ENCODE data around the gene CEP63. TPM values are rescaled to one million over a fixed set of nuclear protein-coding genes. Genes with fewer than 3 reads are reported as not detected.

The CEP63 gene
- total RNA-seq, 1 donor from 2014 or later, result 22.1 TPM

- TF ChIP-seq, protein P1, sequence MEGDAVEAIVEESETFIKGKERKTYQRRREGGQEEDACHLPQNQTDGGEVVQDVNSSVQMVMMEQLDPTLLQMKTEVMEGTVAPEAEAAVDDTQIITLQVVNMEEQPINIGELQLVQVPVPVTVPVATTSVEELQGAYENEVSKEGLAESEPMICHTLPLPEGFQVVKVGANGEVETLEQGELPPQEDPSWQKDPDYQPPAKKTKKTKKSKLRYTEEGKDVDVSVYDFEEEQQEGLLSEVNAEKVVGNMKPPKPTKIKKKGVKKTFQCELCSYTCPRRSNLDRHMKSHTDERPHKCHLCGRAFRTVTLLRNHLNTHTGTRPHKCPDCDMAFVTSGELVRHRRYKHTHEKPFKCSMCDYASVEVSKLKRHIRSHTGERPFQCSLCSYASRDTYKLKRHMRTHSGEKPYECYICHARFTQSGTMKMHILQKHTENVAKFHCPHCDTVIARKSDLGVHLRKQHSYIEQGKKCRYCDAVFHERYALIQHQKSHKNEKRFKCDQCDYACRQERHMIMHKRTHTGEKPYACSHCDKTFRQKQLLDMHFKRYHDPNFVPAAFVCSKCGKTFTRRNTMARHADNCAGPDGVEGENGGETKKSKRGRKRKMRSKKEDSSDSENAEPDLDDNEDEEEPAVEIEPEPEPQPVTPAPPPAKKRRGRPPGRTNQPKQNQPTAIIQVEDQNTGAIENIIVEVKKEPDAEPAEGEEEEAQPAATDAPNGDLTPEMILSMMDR (IDR thresholded peaks at IDR 0.05), result no peak
- Histone ChIP-seq H3K4me1 (peaks cover 9% of the 10 kb centered on the region), H3K27ac (no peak overlapping the region), H3K27me3 (no peaks in the 10 kb centered on the region), H3K36me3 (no peaks in the 10 kb centered on the region), H3K4me3 (no peak overlapping the region), H3K9me3 (no peaks in the 10 kb centered on the region)
- intact Hi-C loops (cut with DNase I), result no loop called here
- DNase-seq (no peak), ATAC-seq (no peak)
Measured at GRCh38 chr3:134602440-134602814, 116.6 kb downstream of the CEP63 start.

GRCh38 chr3:134603480-134603879 is 117.6 kb downstream of the CEP63 start:
- DNase-seq (no peak), ATAC-seq (no peak)
- H3K4me1 ChIP-seq, result peaks cover 9% of the 10 kb centered on the region
- no peak overlapping the region for H3K27ac ChIP-seq
- no peaks in the 10 kb centered on the region for H3K9me3 ChIP-seq
- no peak overlapping the region for H3K4me3 ChIP-seq
- intact Hi-C loops (cut with DNase I), result no loop called here
- no peaks in the 10 kb centered on the region for H3K27me3 ChIP-seq
- TF ChIP-seq, protein P1 (IDR thresholded peaks at IDR 0.05), result no peak
- H3K36me3 ChIP-seq, result no peaks in the 10 kb centered on the region

GRCh38 chr3:134603956-134604355 is 118.1 kb downstream of the CEP63 start:
- TF ChIP-seq, protein P1 (IDR thresholded peaks at IDR 0.05), result no peak
- no peak for ATAC-seq
- intact Hi-C loops (cut with DNase I), result no loop called here

DNA sequence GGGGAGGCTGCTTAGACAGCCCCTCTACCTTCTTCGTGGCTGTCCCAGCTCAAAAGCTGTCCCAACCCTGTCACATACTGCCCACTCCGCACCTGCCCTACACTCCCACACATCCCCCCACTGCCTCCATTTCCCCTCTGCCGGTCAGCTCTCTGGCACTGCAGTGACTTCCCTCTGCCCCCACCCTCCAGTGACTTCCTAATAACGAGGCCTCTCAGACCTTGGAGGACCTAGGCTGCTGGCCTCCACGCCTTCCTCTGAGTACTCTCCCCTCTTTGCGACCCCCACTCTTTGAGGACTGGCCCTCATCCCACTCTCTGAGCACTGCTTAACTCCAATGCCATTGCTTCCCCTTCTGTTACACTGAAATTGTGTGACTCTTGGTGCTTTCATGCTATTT is 119.7 kb downstream of the CEP63 start:
- no peak for DNase-seq
- no peaks in the 10 kb centered on the region for H3K36me3 ChIP-seq
- no peaks in the 10 kb centered on the region for H3K9me3 ChIP-seq
- H3K4me3 ChIP-seq, result no peak overlapping the region
- TF ChIP-seq, protein P1 (IDR thresholded peaks at IDR 0.05), result no peak
- H3K27me3 ChIP-seq, result no peaks in the 10 kb centered on the region
- no peak for ATAC-seq
- H3K27ac ChIP-seq, result no peak overlapping the region
- intact Hi-C loops (cut with DNase I), result no loop called here
- peaks cover 9% of the 10 kb centered on the region for H3K4me1 ChIP-seq

More at GRCh38 chr3:134603956-134604355, 118.1 kb downstream of the CEP63 start:
- DNase-seq, result no peak
- Histone ChIP-seq H3K27ac (no peak overlapping the region), H3K27me3 (no peaks in the 10 kb centered on the region), H3K9me3 (no peaks in the 10 kb centered on the region), H3K4me1 (peaks cover 9% of the 10 kb centered on the region), H3K4me3 (no peak overlapping the region), H3K36me3 (no peaks in the 10 kb centered on the region)

GRCh38 chr3:134606033-134607025 is 120.5 kb downstream of the CEP63 start:
- Histone ChIP-seq H3K27ac (no peak overlapping the region), H3K27me3 (no peaks in the 10 kb centered on the region), H3K4me1 (peaks cover 9% of the 10 kb centered on the region), H3K9me3 (no peaks in the 10 kb centered on the region), H3K4me3 (no peak overlapping the region), H3K36me3 (no peaks in the 10 kb centered on the region)
- ATAC-seq (no peak), DNase-seq (no peak)
- intact Hi-C loops (cut with DNase I), result no loop called here
- TF ChIP-seq, protein P1 (IDR thresholded peaks at IDR 0.05), result no peak

Measured in upper lobe of right lung (tissue), 1 donor.